Erythroblast (primary cell): ENCODE measurements around the gene ANKRD28.

ENCODE experiments used
- GATA1 ChIP-seq: IDR thresholded peaks from 2 replicates; pipeline ENCODE4 v1.6.1; 2011; ENCODE audit warnings: low read depth, mild to moderate bottlenecking, control low read depth, low read length, moderate library complexity
- POLR2A ChIP-seq: IDR thresholded peaks from 2 replicates; pipeline ENCODE4 v1.6.1; 2011; ENCODE audit warnings: mild to moderate bottlenecking, low read length

DNA sequence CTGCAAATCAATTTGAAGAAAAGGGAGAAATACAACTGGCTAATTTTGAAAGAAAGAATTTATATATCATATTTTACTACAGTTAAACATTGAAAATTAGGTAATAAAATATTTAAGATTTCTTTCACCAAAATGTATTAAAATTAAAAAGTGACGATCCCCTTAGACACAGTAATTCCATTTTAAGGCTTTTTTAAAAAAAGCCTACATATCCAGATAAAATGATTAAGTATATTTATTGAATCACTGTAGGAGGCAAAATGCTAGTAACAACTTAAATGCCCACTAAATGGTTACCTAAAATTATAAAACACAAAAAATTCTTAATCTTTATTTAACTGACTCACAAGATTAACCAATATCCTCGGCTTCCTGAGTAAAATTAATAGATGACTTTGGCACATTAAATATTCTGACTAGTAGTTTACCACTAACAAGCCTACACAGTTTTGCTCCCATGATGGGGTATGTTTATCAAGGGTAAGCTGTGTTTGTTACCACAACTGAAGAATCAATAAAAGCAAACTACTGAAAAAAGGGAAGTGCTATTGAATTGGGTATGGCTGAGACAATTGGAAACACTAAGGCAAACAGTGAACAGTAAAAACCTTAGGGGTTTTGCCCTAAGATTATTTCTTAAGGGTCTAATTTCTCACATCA lies 28.4 kb downstream of the ANKRD28 start:
- TF ChIP-seq POLR2A = no peak
- TF ChIP-seq GATA1 = no peak
